Type B pancreatic cell (in vitro differentiated cells): ENCODE results near the gene ENAH. TPM values are rescaled to one million over a fixed set of nuclear protein-coding genes. Genes with fewer than 3 reads are reported as not detected.
A peak's percentile ranks its signal among the peaks of the same experiment; 100 is the strongest.
"Not testable (repeated sequence)": the region's sequence is repeated elsewhere in the genome, so short reads cannot be mapped to it uniquely, and the experiment has no call there.

Experiments used
- DNase-seq: peaks from one replicate; pipeline ENCODE4 v3.0.0; 2021; ENCODE audit warnings: mixed read lengths; ENCODE audit not compliant: unreplicated experiment; ENCODE audit errors: extremely low spot score
- H3K27ac Mint-ChIP-seq: 2 replicates; pipeline ENCODE4 v1.8.0; 2021; ENCODE audit warnings: mild to moderate bottlenecking, mixed read lengths
- H3K27me3 Mint-ChIP-seq: 2 replicates; pipeline ENCODE4 v1.8.0; 2021; ENCODE audit warnings: mixed read lengths
- H3K36me3 Mint-ChIP-seq: 2 replicates; pipeline ENCODE4 v1.8.0; 2021; ENCODE audit warnings: mixed read lengths
- H3K4me1 Mint-ChIP-seq: one replicate; pipeline ENCODE4 v1.8.0; 2021; ENCODE audit warnings: mixed read lengths; ENCODE audit not compliant: unreplicated experiment
- H3K4me3 Mint-ChIP-seq: 2 replicates; pipeline ENCODE4 v1.8.0; 2021; ENCODE audit warnings: mild to moderate bottlenecking, mixed read lengths
- H3K9me3 Mint-ChIP-seq: 2 replicates; pipeline ENCODE4 v1.8.0; 2021; ENCODE audit warnings: mixed read lengths
- total RNA-seq: library from RNA; stranded (reverse); gene quantifications from 2 replicates; pipeline ENCODE4 v1.2.1, GENCODE V29; 2021; ENCODE audit warnings: low replicate concordance
- TF ChIP-seq, protein P1 (sequence below): fragments of 200-600 bp; sonication (generic); conservative IDR thresholded peaks from 2 replicates; pipeline ENCODE4 v1.5.0; 2021; ENCODE audit warnings: antibody characterized with exemption, mild to moderate bottlenecking

ENAH gene
- total RNA-seq, 1 donor from 2014 or later = 133 TPM

DNA sequence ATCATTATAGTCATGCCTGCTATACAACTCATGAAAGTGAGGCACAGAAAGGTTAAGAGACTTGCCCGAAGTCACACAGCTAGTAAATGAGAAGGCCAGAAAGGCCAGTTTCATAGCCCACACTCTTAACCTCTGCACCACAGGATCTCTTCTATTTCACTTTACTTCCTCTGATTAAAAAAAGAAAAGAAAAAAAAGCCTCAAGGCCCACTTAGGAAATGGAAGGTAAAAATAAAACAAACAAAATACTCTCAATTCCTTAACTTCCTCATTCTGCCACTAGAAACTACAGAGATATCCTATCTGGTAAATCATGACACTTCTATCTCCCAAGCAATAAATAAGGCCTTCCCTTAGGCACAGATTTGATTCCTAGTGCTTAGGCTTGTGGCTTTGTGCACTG, 7.6 kb upstream of the ENAH start:
- Mint-ChIP-seq H3K4me1 (peaks cover 15% of the 10 kb centered on the region), H3K27ac (no peak overlapping the region), H3K9me3 (no peaks in the 10 kb centered on the region), H3K36me3 (no peaks in the 10 kb centered on the region), H3K27me3 (no peaks in the 10 kb centered on the region), H3K4me3 (no peak overlapping the region)
- TF ChIP-seq, protein P1, sequence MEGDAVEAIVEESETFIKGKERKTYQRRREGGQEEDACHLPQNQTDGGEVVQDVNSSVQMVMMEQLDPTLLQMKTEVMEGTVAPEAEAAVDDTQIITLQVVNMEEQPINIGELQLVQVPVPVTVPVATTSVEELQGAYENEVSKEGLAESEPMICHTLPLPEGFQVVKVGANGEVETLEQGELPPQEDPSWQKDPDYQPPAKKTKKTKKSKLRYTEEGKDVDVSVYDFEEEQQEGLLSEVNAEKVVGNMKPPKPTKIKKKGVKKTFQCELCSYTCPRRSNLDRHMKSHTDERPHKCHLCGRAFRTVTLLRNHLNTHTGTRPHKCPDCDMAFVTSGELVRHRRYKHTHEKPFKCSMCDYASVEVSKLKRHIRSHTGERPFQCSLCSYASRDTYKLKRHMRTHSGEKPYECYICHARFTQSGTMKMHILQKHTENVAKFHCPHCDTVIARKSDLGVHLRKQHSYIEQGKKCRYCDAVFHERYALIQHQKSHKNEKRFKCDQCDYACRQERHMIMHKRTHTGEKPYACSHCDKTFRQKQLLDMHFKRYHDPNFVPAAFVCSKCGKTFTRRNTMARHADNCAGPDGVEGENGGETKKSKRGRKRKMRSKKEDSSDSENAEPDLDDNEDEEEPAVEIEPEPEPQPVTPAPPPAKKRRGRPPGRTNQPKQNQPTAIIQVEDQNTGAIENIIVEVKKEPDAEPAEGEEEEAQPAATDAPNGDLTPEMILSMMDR = no peak
- DNase-seq = no peak

GRCh38 chr1:225658041-225658440, 5.1 kb upstream of the ENAH start:
- no peak overlapping the region for H3K4me3 Mint-ChIP-seq

GRCh38 chr1:225657462-225657989, 4.6 kb upstream of the ENAH start:
- TF ChIP-seq, protein P1 = no peak
- Mint-ChIP-seq H3K27me3 (no peaks in the 10 kb centered on the region), H3K9me3 (no peaks in the 10 kb centered on the region), H3K4me3 (no peak overlapping the region), H3K4me1 (peaks cover 30% of the 10 kb centered on the region), H3K27ac (no peak overlapping the region), H3K36me3 (no peaks in the 10 kb centered on the region)
- DNase-seq = no peak

More at GRCh38 chr1:225658041-225658440, 5.1 kb upstream of the ENAH start:
- DNase-seq = no peak
- Mint-ChIP-seq H3K36me3 (no peaks in the 10 kb centered on the region), H3K27ac (no peak overlapping the region), H3K9me3 (no peaks in the 10 kb centered on the region), H3K4me1 (peaks cover 30% of the 10 kb centered on the region), H3K27me3 (no peaks in the 10 kb centered on the region)
- TF ChIP-seq, protein P1 = no peak

- H3K4me3 Mint-ChIP-seq, H3K27me3 Mint-ChIP-seq, H3K9me3 Mint-ChIP-seq, H3K36me3 Mint-ChIP-seq, H3K27ac Mint-ChIP-seq, DNase-seq: not testable (repeated sequence)
- peaks cover 30% of the 10 kb centered on the region for H3K4me1 Mint-ChIP-seq
Measured at GRCh38 chr1:225656259-225656655, 3.3 kb upstream of the ENAH start.

DNA sequence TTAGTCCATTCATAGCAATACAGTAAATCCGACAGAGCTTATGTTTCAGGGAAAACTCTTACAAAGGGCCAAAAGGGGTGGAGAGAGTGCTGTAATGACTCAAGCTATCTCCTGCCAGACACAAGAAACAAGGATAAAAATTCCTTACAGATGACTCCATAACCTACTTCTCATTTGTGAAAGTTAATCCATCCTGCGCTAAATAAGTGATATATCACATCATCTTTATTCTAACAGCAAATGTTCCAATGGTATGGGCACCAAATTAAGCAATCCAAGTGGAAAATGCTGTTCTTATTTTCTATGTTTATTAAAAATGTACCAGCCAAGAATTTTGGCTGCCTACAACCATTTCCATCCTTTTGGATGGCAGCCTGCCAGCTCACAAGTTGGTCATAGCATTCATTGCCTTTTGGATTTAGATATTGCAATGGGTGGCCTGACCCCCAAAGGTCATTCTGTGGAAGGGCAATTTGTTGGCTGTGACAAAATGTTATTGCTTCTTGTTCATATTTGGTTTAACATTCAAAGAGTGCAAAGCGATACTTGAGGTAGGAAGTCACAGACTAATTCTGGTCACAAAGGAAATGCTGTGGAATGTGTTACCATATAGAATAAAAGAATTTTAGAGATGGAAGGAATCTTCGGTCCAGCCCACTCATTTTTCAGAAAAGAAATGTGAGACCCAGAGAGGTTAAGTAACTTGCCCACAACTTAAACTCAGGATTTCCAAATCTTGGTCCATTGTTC, 2.8 kb upstream of the ENAH start:
- no peaks in the 10 kb centered on the region for H3K27me3 Mint-ChIP-seq
- H3K4me3 Mint-ChIP-seq = peak overlapping the region; percentile 60
- H3K36me3 Mint-ChIP-seq = no peaks in the 10 kb centered on the region
- H3K27ac Mint-ChIP-seq = peak overlapping the region; percentile 44
- H3K9me3 Mint-ChIP-seq = no peaks in the 10 kb centered on the region
- DNase-seq = no peak
- TF ChIP-seq, protein P1 = no peak
- H3K4me1 Mint-ChIP-seq = peaks cover 34% of the 10 kb centered on the region

- Mint-ChIP-seq H3K4me3 (peak overlapping the region; percentile 91), H3K4me1 (peaks cover 38% of the 10 kb centered on the region), H3K36me3 (no peaks in the 10 kb centered on the region), H3K27me3 (no peaks in the 10 kb centered on the region), H3K9me3 (no peaks in the 10 kb centered on the region), H3K27ac (peak overlapping the region; percentile 44)
- DNase-seq = no peak
- TF ChIP-seq, protein P1 = no peak
Measured at GRCh38 chr1:225654688-225655508, 2.0 kb upstream of the ENAH start.
